HepG2 (cell line): ENCODE data around the gene KIF13A. TPM values are rescaled to one million over a fixed set of nuclear protein-coding genes. Genes with fewer than 3 reads are reported as not detected.

Experiments
- FOXJ3 ChIP-seq: sonication (generic); formaldehyde crosslinking; IDR thresholded peaks from 2 replicates; pipeline ENCODE4 v1.4.0; 2020; ENCODE audit warnings: missing genetic modification reagents, mild to moderate bottlenecking, borderline replicate concordance
- IRF2 ChIP-seq: IDR thresholded peaks from 2 replicates; pipeline ENCODE4 v1.6.1; 2018; ENCODE audit warnings: missing genetic modification reagents, missing compliant biosample characterization
- JUN ChIP-seq: sonication (generic); formaldehyde crosslinking; IDR thresholded peaks from 2 replicates; pipeline ENCODE4 v1.4.0; 2020; ENCODE audit warnings: mild to moderate bottlenecking, missing genetic modification reagents
- NRL ChIP-seq: sonication (generic); formaldehyde crosslinking; IDR thresholded peaks from 2 replicates; pipeline ENCODE4 v1.5.0; 2020; ENCODE audit warnings: missing genetic modification reagents, mild to moderate bottlenecking, moderate library complexity, borderline replicate concordance
- ZNF124 ChIP-seq: sonication (generic); formaldehyde crosslinking; IDR thresholded peaks from 2 replicates; pipeline ENCODE4 v1.4.0; 2020; ENCODE audit warnings: missing genetic modification reagents
- ZNF292 ChIP-seq: sonication (generic); formaldehyde crosslinking; IDR thresholded peaks from 2 replicates; pipeline ENCODE4 v1.8.1; 2022; ENCODE audit warnings: mild to moderate bottlenecking, low read depth, missing genetic modification reagents, borderline replicate concordance
- ZNF549 ChIP-seq: sonication (generic); formaldehyde crosslinking; IDR thresholded peaks from 2 replicates; pipeline ENCODE4 v1.5.0; 2020; ENCODE audit warnings: missing genetic modification reagents
- ZNF562 ChIP-seq: sonication (generic); formaldehyde crosslinking; IDR thresholded peaks from 2 replicates; pipeline ENCODE4 v1.8.0; 2022; ENCODE audit warnings: missing genetic modification reagents, borderline replicate concordance
- ZNF605 ChIP-seq: sonication (generic); formaldehyde crosslinking; IDR thresholded peaks from 2 replicates; pipeline ENCODE4 v1.8.0; 2022; ENCODE audit warnings: mild to moderate bottlenecking, missing genetic modification reagents
- polyA plus RNA-seq, 8 experiments: library from polyadenylated mRNA; depleted of rRNA in 3 of 8; stranded (reverse) in 7 of 8; unstranded in 1 of 8; fragments of >200 nt; fragmentation: Illumina TruSeq in 4 of 8; extraction: Trizol in 4 of 8; gene quantifications; 2 replicates each; pipeline versions ENCODE4 v1.2.1 to v1.2.3, GENCODE V29; 2011 to 2016; ENCODE audit warnings: low read depth in 4 of 8, missing spikeins in 1 of 8, mixed read lengths in 1 of 8; ENCODE audit not compliant: insufficient read depth in 1 of 8
- total RNA-seq, 5 experiments: library from RNA; depleted of rRNA; stranded (reverse); fragments of >200 nt; fragmentation: Illumina TruSeq; extraction: Trizol; gene quantifications; 2 replicates each; pipeline ENCODE4 v1.2.3, GENCODE V29; 2016; ENCODE audit warnings: low read depth in 1 of 5
- TF ChIP-seq, protein P1 (sequence below): sonication (generic); formaldehyde crosslinking; IDR thresholded peaks from 2 replicates; pipeline ENCODE4 v1.4.0; 2020; ENCODE audit warnings: missing genetic modification reagents
- TF ChIP-seq, protein P2 (sequence below): sonication (generic); formaldehyde crosslinking; IDR thresholded peaks from 2 replicates; pipeline ENCODE4 v1.8.0; 2022; ENCODE audit warnings: mild to moderate bottlenecking, missing genetic modification reagents; ENCODE audit not compliant: insufficient replicate concordance
- TF ChIP-seq, protein P3 (sequence below): sonication (generic); formaldehyde crosslinking; IDR thresholded peaks from 2 replicates; pipeline ENCODE4 v1.4.0; 2020; ENCODE audit warnings: low read depth, missing genetic modification reagents
- TF ChIP-seq, protein P4 (sequence below): IDR thresholded peaks from 2 replicates; pipeline ENCODE4 v1.4.0; 2020; ENCODE audit warnings: mild to moderate bottlenecking, missing genetic modification reagents

KIF13A gene
- total and polyA plus RNA-seq, 2 of the 13 experiments (the other 11 are each of a cell fraction or from before 2014, with no cell fraction given), result 21.1 to 37.2 TPM

DNA sequence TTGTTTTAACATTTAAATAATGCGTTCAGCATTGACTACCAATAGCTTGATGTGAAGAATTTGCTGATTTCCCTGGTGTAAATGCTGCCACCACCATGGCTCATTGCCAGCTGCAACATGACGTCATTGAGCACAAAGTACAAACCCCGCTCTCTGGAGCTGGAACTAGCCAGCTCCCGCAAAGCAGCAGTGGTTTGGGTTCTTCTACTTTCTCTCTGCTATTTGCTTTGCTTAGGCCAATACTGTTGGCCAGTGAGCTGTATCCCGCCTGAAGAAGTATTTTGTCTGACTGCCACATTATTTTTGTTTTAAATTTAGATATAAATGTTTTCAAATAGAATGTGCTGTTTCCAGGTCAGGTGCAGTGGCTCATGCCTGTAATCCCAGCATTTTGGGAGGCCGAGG, 47.4 kb upstream of the KIF13A start (continued):
- TF ChIP-seq ZNF605 (peak; percentile 60; the same call in 1 of the 2 replicates), NRL (CRISPR knock-in tag) (no peak), JUN (peak; percentile 84), ZNF549 (CRISPR knock-in tag) (0 out of 2 replicates have a peak, but pooled peaks have one; percentile 40), IRF2 (CRISPR knock-in tag) (peak; percentile 61; the same call in 1 of the 2 replicates), ZNF292 (CRISPR knock-in tag) (0 out of 2 replicates have a peak, but pooled peaks have one; percentile 38), ZNF124 (CRISPR knock-in tag) (0 out of 2 replicates have a peak, but pooled peaks have one; percentile 47), ZNF562 (CRISPR knock-in tag) (no peak), FOXJ3 (CRISPR knock-in tag) (peak; percentile 42; the same call in 1 of the 2 replicates)
- TF ChIP-seq, protein P1, sequence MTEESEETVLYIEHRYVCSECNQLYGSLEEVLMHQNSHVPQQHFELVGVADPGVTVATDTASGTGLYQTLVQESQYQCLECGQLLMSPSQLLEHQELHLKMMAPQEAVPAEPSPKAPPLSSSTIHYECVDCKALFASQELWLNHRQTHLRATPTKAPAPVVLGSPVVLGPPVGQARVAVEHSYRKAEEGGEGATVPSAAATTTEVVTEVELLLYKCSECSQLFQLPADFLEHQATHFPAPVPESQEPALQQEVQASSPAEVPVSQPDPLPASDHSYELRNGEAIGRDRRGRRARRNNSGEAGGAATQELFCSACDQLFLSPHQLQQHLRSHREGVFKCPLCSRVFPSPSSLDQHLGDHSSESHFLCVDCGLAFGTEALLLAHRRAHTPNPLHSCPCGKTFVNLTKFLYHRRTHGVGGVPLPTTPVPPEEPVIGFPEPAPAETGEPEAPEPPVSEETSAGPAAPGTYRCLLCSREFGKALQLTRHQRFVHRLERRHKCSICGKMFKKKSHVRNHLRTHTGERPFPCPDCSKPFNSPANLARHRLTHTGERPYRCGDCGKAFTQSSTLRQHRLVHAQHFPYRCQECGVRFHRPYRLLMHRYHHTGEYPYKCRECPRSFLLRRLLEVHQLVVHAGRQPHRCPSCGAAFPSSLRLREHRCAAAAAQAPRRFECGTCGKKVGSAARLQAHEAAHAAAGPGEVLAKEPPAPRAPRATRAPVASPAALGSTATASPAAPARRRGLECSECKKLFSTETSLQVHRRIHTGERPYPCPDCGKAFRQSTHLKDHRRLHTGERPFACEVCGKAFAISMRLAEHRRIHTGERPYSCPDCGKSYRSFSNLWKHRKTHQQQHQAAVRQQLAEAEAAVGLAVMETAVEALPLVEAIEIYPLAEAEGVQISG (CRISPR knock-in tag), result peak; percentile 20; the same call in 1 of the 2 replicates
- TF ChIP-seq, protein P2, sequence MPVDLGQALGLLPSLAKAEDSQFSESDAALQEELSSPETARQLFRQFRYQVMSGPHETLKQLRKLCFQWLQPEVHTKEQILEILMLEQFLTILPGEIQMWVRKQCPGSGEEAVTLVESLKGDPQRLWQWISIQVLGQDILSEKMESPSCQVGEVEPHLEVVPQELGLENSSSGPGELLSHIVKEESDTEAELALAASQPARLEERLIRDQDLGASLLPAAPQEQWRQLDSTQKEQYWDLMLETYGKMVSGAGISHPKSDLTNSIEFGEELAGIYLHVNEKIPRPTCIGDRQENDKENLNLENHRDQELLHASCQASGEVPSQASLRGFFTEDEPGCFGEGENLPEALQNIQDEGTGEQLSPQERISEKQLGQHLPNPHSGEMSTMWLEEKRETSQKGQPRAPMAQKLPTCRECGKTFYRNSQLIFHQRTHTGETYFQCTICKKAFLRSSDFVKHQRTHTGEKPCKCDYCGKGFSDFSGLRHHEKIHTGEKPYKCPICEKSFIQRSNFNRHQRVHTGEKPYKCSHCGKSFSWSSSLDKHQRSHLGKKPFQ, result no peak
- TF ChIP-seq, protein P3, sequence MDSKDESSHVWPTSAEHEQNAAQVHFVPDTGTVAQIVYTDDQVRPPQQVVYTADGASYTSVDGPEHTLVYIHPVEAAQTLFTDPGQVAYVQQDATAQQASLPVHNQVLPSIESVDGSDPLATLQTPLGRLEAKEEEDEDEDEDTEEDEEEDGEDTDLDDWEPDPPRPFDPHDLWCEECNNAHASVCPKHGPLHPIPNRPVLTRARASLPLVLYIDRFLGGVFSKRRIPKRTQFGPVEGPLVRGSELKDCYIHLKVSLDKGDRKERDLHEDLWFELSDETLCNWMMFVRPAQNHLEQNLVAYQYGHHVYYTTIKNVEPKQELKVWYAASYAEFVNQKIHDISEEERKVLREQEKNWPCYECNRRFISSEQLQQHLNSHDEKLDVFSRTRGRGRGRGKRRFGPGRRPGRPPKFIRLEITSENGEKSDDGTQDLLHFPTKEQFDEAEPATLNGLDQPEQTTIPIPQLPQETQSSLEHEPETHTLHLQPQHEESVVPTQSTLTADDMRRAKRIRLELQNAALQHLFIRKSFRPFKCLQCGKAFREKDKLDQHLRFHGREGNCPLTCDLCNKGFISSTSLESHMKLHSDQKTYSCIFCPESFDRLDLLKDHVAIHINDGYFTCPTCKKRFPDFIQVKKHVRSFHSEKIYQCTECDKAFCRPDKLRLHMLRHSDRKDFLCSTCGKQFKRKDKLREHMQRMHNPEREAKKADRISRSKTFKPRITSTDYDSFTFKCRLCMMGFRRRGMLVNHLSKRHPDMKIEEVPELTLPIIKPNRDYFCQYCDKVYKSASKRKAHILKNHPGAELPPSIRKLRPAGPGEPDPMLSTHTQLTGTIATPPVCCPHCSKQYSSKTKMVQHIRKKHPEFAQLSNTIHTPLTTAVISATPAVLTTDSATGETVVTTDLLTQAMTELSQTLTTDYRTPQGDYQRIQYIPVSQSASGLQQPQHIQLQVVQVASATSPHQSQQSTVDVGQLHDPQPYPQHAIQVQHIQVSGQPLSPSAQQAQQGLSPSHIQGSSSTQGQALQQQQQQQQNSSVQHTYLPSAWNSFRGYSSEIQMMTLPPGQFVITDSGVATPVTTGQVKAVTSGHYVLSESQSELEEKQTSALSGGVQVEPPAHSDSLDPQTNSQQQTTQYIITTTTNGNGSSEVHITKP (CRISPR knock-in tag), result peak; percentile 52; the same call in 1 of the 2 replicates
- TF ChIP-seq, protein P4, sequence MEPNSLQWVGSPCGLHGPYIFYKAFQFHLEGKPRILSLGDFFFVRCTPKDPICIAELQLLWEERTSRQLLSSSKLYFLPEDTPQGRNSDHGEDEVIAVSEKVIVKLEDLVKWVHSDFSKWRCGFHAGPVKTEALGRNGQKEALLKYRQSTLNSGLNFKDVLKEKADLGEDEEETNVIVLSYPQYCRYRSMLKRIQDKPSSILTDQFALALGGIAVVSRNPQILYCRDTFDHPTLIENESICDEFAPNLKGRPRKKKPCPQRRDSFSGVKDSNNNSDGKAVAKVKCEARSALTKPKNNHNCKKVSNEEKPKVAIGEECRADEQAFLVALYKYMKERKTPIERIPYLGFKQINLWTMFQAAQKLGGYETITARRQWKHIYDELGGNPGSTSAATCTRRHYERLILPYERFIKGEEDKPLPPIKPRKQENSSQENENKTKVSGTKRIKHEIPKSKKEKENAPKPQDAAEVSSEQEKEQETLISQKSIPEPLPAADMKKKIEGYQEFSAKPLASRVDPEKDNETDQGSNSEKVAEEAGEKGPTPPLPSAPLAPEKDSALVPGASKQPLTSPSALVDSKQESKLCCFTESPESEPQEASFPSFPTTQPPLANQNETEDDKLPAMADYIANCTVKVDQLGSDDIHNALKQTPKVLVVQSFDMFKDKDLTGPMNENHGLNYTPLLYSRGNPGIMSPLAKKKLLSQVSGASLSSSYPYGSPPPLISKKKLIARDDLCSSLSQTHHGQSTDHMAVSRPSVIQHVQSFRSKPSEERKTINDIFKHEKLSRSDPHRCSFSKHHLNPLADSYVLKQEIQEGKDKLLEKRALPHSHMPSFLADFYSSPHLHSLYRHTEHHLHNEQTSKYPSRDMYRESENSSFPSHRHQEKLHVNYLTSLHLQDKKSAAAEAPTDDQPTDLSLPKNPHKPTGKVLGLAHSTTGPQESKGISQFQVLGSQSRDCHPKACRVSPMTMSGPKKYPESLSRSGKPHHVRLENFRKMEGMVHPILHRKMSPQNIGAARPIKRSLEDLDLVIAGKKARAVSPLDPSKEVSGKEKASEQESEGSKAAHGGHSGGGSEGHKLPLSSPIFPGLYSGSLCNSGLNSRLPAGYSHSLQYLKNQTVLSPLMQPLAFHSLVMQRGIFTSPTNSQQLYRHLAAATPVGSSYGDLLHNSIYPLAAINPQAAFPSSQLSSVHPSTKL (CRISPR knock-in tag), result peak; percentile 80
